Measurements from ENCODE around the gene SPR. TPM values are rescaled to one million over a fixed set of nuclear protein-coding genes. Genes with fewer than 3 reads are reported as not detected.

The SPR gene
- total and polyA plus RNA-seq, 2 of the 13 experiments (the other 11 are each of a cell fraction or from before 2014, with no cell fraction given): 34.0 to 96.0 TPM

GRCh38 chr2:72887740-72888437, 681 bp downstream of the SPR start (continued):
- TF ChIP-seq MTERF4 (CRISPR knock-in tag; IDR thresholded peaks at IDR 0.05) (no peak), WIZ (CRISPR knock-in tag; IDR thresholded peaks at IDR 0.05) (no peak), TEF (CRISPR knock-in tag; IDR thresholded peaks at IDR 0.05) (no peak), MAX (IDR thresholded peaks at IDR 0.05) (no peak; the same call in 1 of the 2 replicates), ZNF496 (CRISPR knock-in tag; IDR thresholded peaks at IDR 0.05; ENCODE audit: insufficient replicate concordance) (no peak), ZNF329 (CRISPR knock-in tag; IDR thresholded peaks at IDR 0.05; ENCODE audit: low read depth) (peak; percentile 81; the same call in 1 of the 2 replicates), ZNF572 (CRISPR knock-in tag; IDR thresholded peaks at IDR 0.05) (no peak), TCF7L2 (IDR thresholded peaks at IDR 0.05; ENCODE audit: low read depth, low read length) (no peak), FIP1L1 (IDR thresholded peaks at IDR 0.05; ENCODE audit: borderline replicate concordance, insufficient read depth, low read depth, low read length) (0 out of 2 replicates have a peak, but pooled peaks have one; percentile 41), NCOA2 (CRISPR knock-in tag; IDR thresholded peaks at IDR 0.05) (peak; percentile 35; the same call in 1 of the 2 replicates), CTCF (CRISPR knock-in tag; IDR thresholded peaks at IDR 0.05) (peak; percentile 93), ZNF674 (CRISPR knock-in tag; IDR thresholded peaks at IDR 0.05; ENCODE audit: low read depth) (no peak), ATF7-NPFF (CRISPR knock-in tag; IDR thresholded peaks at IDR 0.05; ENCODE audit: low read depth) (no peak; the same call in 1 of the 2 replicates), ZBTB49 (CRISPR knock-in tag; IDR thresholded peaks at IDR 0.05; ENCODE audit: borderline replicate concordance) (no peak), HIVEP1 (CRISPR knock-in tag; IDR thresholded peaks at IDR 0.05) (peak; percentile 77), ZXDC (CRISPR knock-in tag; IDR thresholded peaks at IDR 0.05) (no peak; the same call in 1 of the 2 replicates), ZNF503 (CRISPR knock-in tag; IDR thresholded peaks at IDR 0.05) (peak; percentile 42; the same call in 1 of the 2 replicates), PLRG1 (conservative IDR thresholded peaks at IDR 0.05) (no peak)
